ACC112 (cell line): Measurements from ENCODE around the gene CCDC69.

Experiments
- H2AFZ ChIP-seq: fragments of 200-600 bp; sonication (generic); one replicate; pipeline ENCODE4 v1.6.0; 2017; ENCODE audit warnings: antibody characterized with exemption, low read length; ENCODE audit not compliant: unreplicated experiment
- H3K27ac ChIP-seq: fragments of 200-600 bp; sonication (generic); 2 replicates; pipeline ENCODE4 v1.5.1; 2014; ENCODE audit warnings: low read depth, mild to moderate bottlenecking, antibody characterized with exemption, low read length, moderate library complexity
- H3K27me3 ChIP-seq: fragments of 200-600 bp; sonication (generic); 2 replicates; pipeline ENCODE4 v1.6.1; 2014; ENCODE audit warnings: mild to moderate bottlenecking, antibody characterized with exemption, low read length, moderate library complexity, mixed read lengths; ENCODE audit not compliant: insufficient read depth
- H3K36me3 ChIP-seq: fragments of 200-600 bp; sonication (generic); 2 replicates; pipeline ENCODE4 v1.6.1; 2016; ENCODE audit warnings: mild to moderate bottlenecking, antibody characterized with exemption, low read length, moderate library complexity, mixed read lengths; ENCODE audit not compliant: insufficient read depth
- H3K4me1 ChIP-seq: fragments of 200-600 bp; sonication (generic); one replicate; pipeline ENCODE4 v1.6.1; 2016; ENCODE audit warnings: low read length, mixed read lengths; ENCODE audit not compliant: insufficient read depth, unreplicated experiment, control insufficient read depth
- H3K4me3 ChIP-seq: fragments of 200-600 bp; sonication (generic); 2 replicates; pipeline ENCODE4 v1.5.1; 2014; ENCODE audit warnings: mild to moderate bottlenecking, low read depth, low read length
- H3K79me2 ChIP-seq: fragments of 200-600 bp; sonication (generic); one replicate; pipeline ENCODE4 v1.6.0; 2016; ENCODE audit warnings: low read length; ENCODE audit not compliant: control insufficient read depth, unreplicated experiment, insufficient read depth

The CCDC69 gene

GRCh38 chr5:151192626-151193025, 31.3 kb downstream of the CCDC69 start:
- Histone ChIP-seq H3K4me3 (no peak overlapping the region), H3K27me3 (no peaks in the 10 kb centered on the region), H3K79me2 (no peaks in the 10 kb centered on the region), H3K27ac (no peak overlapping the region), H2AFZ (no peak overlapping the region), H3K36me3 (no peaks in the 10 kb centered on the region), H3K4me1 (no peaks in the 10 kb centered on the region)

GRCh38 chr5:151191661-151192060, 32.2 kb downstream of the CCDC69 start:
- no peaks in the 10 kb centered on the region for H3K79me2 ChIP-seq
- H3K36me3 ChIP-seq, result no peaks in the 10 kb centered on the region
- no peaks in the 10 kb centered on the region for H3K27me3 ChIP-seq
- no peak overlapping the region for H3K27ac ChIP-seq
- no peak overlapping the region for H2AFZ ChIP-seq
- no peak overlapping the region for H3K4me3 ChIP-seq
- H3K4me1 ChIP-seq, result no peaks in the 10 kb centered on the region

- no peak overlapping the region for H3K4me3 ChIP-seq
- no peak overlapping the region for H3K27ac ChIP-seq
- no peaks in the 10 kb centered on the region for H3K79me2 ChIP-seq
- H3K27me3 ChIP-seq, result no peaks in the 10 kb centered on the region
- no peak overlapping the region for H2AFZ ChIP-seq
- H3K4me1 ChIP-seq, result no peaks in the 10 kb centered on the region
- H3K36me3 ChIP-seq, result no peaks in the 10 kb centered on the region
Observed at GRCh38 chr5:151189151-151189550, 34.7 kb downstream of the CCDC69 start.

DNA sequence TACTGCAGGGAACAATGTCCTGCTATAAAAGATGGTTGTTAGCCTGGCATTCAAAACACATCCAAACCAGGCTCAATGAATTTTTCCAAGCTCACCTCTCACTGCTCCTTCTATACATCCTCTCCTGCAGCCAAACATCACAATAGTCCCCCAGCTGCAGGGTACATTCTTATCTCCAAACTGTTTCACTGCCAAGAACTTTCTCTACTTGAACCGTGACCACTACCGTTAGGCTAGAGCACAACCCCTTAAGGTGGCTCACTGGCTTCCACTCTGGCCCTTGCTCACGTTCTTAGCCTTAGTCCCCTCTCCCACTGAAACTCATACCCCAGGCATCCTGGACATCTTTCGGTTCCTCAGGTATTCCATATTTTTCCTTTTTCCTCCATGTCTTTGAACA, 37.4 kb downstream of the CCDC69 start:
- Histone ChIP-seq H2AFZ (no peak overlapping the region), H3K4me3 (no peak overlapping the region)

DNA sequence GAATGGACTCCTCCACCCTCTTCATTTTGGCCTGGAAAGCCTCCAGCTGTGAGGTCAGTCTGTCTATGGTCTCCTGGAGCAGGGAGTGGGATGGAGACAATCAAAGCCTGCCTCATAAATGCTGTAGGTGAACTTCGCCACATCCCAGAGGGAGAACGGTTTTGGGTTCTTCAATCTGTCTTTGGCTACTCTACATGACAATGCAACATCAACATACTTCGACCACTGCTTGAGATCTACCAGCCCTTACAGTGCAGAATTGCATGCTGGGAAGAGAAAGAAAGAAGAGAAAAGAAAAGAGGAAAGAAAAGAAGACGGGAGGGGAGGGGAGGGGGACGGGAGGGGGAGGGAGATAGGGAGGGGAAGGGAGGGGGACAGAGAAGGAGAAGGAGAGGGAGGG, 37.8 kb downstream of the CCDC69 start:
- H3K79me2 ChIP-seq, result no peaks in the 10 kb centered on the region
- no peaks in the 10 kb centered on the region for H3K4me1 ChIP-seq
- H3K36me3 ChIP-seq, result no peaks in the 10 kb centered on the region
- H2AFZ ChIP-seq, result no peak overlapping the region
- no peaks in the 10 kb centered on the region for H3K27me3 ChIP-seq
- no peak overlapping the region for H3K4me3 ChIP-seq
- H3K27ac ChIP-seq, result no peak overlapping the region

More for the DNA sequence above, 37.4 kb downstream of the CCDC69 start:
- Histone ChIP-seq H3K79me2 (no peaks in the 10 kb centered on the region), H3K27me3 (no peaks in the 10 kb centered on the region), H3K27ac (no peak overlapping the region), H3K4me1 (no peaks in the 10 kb centered on the region), H3K36me3 (no peaks in the 10 kb centered on the region)

- Histone ChIP-seq H3K27ac (no peak overlapping the region), H3K36me3 (no peaks in the 10 kb centered on the region), H2AFZ (no peak overlapping the region)
Observed at GRCh38 chr5:151184316-151185042, 39.4 kb downstream of the CCDC69 start.

GRCh38 chr5:151183456-151184245, 40.2 kb downstream of the CCDC69 start:
- no peak overlapping the region for H2AFZ ChIP-seq
- H3K36me3 ChIP-seq, result no peaks in the 10 kb centered on the region
- H3K79me2 ChIP-seq, result no peaks in the 10 kb centered on the region
- no peaks in the 10 kb centered on the region for H3K4me1 ChIP-seq
- no peak overlapping the region for H3K27ac ChIP-seq
- no peaks in the 10 kb centered on the region for H3K27me3 ChIP-seq
- no peak overlapping the region for H3K4me3 ChIP-seq

More at GRCh38 chr5:151184316-151185042, 39.4 kb downstream of the CCDC69 start:
- Histone ChIP-seq H3K27me3 (no peaks in the 10 kb centered on the region), H3K4me3 (no peak overlapping the region), H3K79me2 (no peaks in the 10 kb centered on the region), H3K4me1 (no peaks in the 10 kb centered on the region)

DNA sequence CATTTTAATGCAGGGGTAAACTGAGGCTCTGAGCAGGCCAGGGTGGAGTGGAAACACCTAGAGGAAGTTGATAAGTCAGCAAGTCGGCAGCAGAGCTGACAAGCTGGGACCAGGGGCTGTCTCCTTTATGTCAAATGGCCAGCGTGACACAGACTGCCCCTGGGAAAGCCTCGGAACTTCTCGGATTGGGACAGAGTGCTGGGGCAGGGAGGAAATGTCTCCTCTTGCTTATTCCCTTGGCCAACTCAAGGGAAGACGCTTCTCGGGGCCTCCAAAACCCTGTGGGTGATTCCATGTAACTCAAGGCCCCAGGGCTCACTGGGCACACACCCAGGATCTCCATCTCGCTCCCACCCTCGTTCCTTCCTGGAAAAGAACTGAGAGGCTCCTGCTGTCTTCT, 40.9 kb downstream of the CCDC69 start:
- Histone ChIP-seq H3K4me3 (no peak overlapping the region), H2AFZ (no peak overlapping the region), H3K27ac (no peak overlapping the region), H3K27me3 (no peaks in the 10 kb centered on the region), H3K36me3 (no peaks in the 10 kb centered on the region), H3K79me2 (no peaks in the 10 kb centered on the region), H3K4me1 (no peaks in the 10 kb centered on the region)

DNA sequence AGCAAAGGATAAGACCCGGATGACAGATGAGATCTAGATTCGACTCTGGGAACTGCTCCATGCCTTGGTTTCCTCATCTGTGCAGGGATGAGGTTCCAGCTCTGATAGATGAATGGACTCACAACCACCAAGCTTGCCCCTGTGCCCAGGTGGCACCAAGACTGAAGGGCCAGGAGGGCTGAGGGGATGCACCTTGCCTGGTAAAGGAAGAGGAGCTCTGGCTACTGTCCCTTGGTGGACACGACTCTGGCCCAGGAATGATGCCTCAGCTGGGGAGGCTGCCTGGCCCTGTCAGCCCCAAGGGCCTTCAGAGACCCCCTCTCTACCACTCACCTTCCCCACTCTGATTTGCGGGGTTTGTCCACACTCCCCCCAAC, 41.4 kb downstream of the CCDC69 start:
- no peaks in the 10 kb centered on the region for H3K36me3 ChIP-seq
- no peaks in the 10 kb centered on the region for H3K79me2 ChIP-seq
- no peaks in the 10 kb centered on the region for H3K27me3 ChIP-seq
- H2AFZ ChIP-seq, result no peak overlapping the region
- H3K4me1 ChIP-seq, result no peaks in the 10 kb centered on the region
- H3K27ac ChIP-seq, result no peak overlapping the region
- H3K4me3 ChIP-seq, result no peak overlapping the region

GRCh38 chr5:151181818-151182523, 41.9 kb downstream of the CCDC69 start:
- H3K36me3 ChIP-seq, result no peaks in the 10 kb centered on the region
- H3K4me1 ChIP-seq, result no peaks in the 10 kb centered on the region

More at GRCh38 chr5:151181818-151182523, 41.9 kb downstream of the CCDC69 start:
- no peak overlapping the region for H3K4me3 ChIP-seq
- H3K79me2 ChIP-seq, result no peaks in the 10 kb centered on the region
- no peak overlapping the region for H2AFZ ChIP-seq
- no peaks in the 10 kb centered on the region for H3K27me3 ChIP-seq
- no peak overlapping the region for H3K27ac ChIP-seq
